HL-60 (cell line): Measurements from ENCODE around the gene SLC6A7.

Source experiments
- GABPA ChIP-seq: IDR thresholded peaks from 2 replicates; pipeline ENCODE4 v1.6.1; 2012; ENCODE audit warnings: low read depth
- POLR2AphosphoS5 ChIP-seq: IDR thresholded peaks from 2 replicates; pipeline ENCODE4 v1.6.1; 2012; ENCODE audit warnings: low read depth
- SPI1 ChIP-seq: IDR thresholded peaks from 2 replicates; pipeline ENCODE4 v1.6.1; 2012; ENCODE audit warnings: low read depth, mild to moderate bottlenecking, borderline replicate concordance
- TF ChIP-seq, protein P1 (sequence below): IDR thresholded peaks from one replicate; pipeline ENCODE4 v1.5.1; 2011; ENCODE audit warnings: low read length, control low read depth, inconsistent platforms; ENCODE audit not compliant: insufficient read depth
- TF ChIP-seq, protein P2 (sequence below): IDR thresholded peaks from 2 replicates; pipeline ENCODE4 v1.6.1; 2012; ENCODE audit warnings: low read depth; ENCODE audit not compliant: insufficient replicate concordance

DNA sequence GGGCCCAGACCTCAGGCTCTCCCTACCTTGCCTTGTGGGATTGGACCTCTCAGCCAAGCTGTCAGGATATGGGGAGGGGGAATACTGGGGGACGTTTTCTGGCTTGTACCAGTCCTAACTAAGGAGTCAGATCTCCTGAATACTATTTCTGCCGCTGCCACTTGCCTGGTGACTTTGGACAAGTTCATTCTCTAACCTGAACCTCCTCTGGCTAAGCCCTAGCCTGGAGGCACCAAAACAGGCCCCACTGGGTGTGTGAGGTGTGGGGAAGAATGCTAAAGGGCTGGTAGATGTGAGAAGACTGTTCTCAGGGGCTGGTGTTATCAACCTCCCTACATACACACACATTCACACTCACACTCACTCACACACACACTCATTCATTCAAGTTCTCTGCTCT is 1.1 kb downstream of the SLC6A7 start:
- TF ChIP-seq, protein P1, sequence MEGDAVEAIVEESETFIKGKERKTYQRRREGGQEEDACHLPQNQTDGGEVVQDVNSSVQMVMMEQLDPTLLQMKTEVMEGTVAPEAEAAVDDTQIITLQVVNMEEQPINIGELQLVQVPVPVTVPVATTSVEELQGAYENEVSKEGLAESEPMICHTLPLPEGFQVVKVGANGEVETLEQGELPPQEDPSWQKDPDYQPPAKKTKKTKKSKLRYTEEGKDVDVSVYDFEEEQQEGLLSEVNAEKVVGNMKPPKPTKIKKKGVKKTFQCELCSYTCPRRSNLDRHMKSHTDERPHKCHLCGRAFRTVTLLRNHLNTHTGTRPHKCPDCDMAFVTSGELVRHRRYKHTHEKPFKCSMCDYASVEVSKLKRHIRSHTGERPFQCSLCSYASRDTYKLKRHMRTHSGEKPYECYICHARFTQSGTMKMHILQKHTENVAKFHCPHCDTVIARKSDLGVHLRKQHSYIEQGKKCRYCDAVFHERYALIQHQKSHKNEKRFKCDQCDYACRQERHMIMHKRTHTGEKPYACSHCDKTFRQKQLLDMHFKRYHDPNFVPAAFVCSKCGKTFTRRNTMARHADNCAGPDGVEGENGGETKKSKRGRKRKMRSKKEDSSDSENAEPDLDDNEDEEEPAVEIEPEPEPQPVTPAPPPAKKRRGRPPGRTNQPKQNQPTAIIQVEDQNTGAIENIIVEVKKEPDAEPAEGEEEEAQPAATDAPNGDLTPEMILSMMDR: no peak
- TF ChIP-seq GABPA (no peak), POLR2AphosphoS5 (no peak), SPI1 (no peak)
- TF ChIP-seq, protein P2, sequence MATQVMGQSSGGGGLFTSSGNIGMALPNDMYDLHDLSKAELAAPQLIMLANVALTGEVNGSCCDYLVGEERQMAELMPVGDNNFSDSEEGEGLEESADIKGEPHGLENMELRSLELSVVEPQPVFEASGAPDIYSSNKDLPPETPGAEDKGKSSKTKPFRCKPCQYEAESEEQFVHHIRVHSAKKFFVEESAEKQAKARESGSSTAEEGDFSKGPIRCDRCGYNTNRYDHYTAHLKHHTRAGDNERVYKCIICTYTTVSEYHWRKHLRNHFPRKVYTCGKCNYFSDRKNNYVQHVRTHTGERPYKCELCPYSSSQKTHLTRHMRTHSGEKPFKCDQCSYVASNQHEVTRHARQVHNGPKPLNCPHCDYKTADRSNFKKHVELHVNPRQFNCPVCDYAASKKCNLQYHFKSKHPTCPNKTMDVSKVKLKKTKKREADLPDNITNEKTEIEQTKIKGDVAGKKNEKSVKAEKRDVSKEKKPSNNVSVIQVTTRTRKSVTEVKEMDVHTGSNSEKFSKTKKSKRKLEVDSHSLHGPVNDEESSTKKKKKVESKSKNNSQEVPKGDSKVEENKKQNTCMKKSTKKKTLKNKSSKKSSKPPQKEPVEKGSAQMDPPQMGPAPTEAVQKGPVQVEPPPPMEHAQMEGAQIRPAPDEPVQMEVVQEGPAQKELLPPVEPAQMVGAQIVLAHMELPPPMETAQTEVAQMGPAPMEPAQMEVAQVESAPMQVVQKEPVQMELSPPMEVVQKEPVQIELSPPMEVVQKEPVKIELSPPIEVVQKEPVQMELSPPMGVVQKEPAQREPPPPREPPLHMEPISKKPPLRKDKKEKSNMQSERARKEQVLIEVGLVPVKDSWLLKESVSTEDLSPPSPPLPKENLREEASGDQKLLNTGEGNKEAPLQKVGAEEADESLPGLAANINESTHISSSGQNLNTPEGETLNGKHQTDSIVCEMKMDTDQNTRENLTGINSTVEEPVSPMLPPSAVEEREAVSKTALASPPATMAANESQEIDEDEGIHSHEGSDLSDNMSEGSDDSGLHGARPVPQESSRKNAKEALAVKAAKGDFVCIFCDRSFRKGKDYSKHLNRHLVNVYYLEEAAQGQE: no peak
